WTC11 (cell line): ENCODE data around the gene CHTF8. TPM values are rescaled to one million over a fixed set of nuclear protein-coding genes. Genes with fewer than 3 reads are reported as not detected.
A peak's percentile ranks its signal among the peaks of the same experiment; 100 is the strongest.

Experiments
- ATAC-seq: fragments of 200-7000 bp; cut with Tn5 transposase; 2 replicates; pipeline ENCODE4 v1.10.0; 2021; ENCODE audit warnings: mild to moderate bottlenecking, moderate library complexity
- CTCF ChIA-PET: fragments of 300-600 bp; sonication (Branson Sonifier 250); formaldehyde crosslinking; loops from one replicate; lab custom pipeline; 2021; ENCODE audit warnings: antibody characterized with exemption; lab: Charles Lee
- POLR2A ChIA-PET: fragments of 350-600 bp; sonication (Branson Sonifier 250); formaldehyde crosslinking; loops from one replicate; lab custom pipeline; 2021; ENCODE audit warnings: antibody characterized with exemption; lab: Charles Lee
- DNase-seq: peaks from one replicate; pipeline ENCODE4 v3.0.0; 2021; ENCODE audit warnings: low spot score
- H3K27ac Mint-ChIP-seq: 2 replicates; pipeline ENCODE4 v1.8.0; 2021; ENCODE audit warnings: mixed read lengths
- H3K27me3 Mint-ChIP-seq: 2 replicates; pipeline ENCODE4 v1.8.0; 2021; ENCODE audit warnings: low read depth, mild to moderate bottlenecking, moderate library complexity, mixed read lengths
- H3K36me3 Mint-ChIP-seq: 2 replicates; pipeline ENCODE4 v1.8.0; 2021; ENCODE audit warnings: mixed read lengths
- H3K4me1 Mint-ChIP-seq: 2 replicates; pipeline ENCODE4 v1.8.0; 2022; ENCODE audit warnings: mixed read lengths
- H3K4me3 Mint-ChIP-seq: 2 replicates; pipeline ENCODE4 v1.8.0; 2021; ENCODE audit warnings: mild to moderate bottlenecking, moderate library complexity, mixed read lengths
- H3K9me3 Mint-ChIP-seq: 2 replicates; pipeline ENCODE4 v1.8.0; 2021; ENCODE audit warnings: mixed read lengths
- ATF3 ChIP-seq: sonication (generic); formaldehyde crosslinking; conservative IDR thresholded peaks from 2 replicates; pipeline ENCODE4 v1.8.1; 2022; ENCODE audit warnings: mild to moderate bottlenecking, missing genetic modification reagents
- CBFB ChIP-seq: sonication (generic); formaldehyde crosslinking; IDR thresholded peaks from 2 replicates; pipeline ENCODE4 v1.8.1; 2022; ENCODE audit warnings: mild to moderate bottlenecking, low read depth, missing genetic modification reagents
- CREB1 ChIP-seq: sonication (generic); formaldehyde crosslinking; IDR thresholded peaks from 2 replicates; pipeline ENCODE4 v1.8.0; 2023; ENCODE audit warnings: mild to moderate bottlenecking, missing genetic modification reagents
- E2F5 ChIP-seq: sonication (generic); formaldehyde crosslinking; IDR thresholded peaks from 2 replicates; pipeline ENCODE4 v1.8.1; 2022; ENCODE audit warnings: mild to moderate bottlenecking, moderate library complexity, missing genetic modification reagents
- FOXP4 ChIP-seq: sonication (generic); formaldehyde crosslinking; IDR thresholded peaks from 2 replicates; pipeline ENCODE4 v1.8.0; 2022; ENCODE audit warnings: mild to moderate bottlenecking, missing genetic modification reagents
- GABPB1 ChIP-seq: sonication (generic); formaldehyde crosslinking; IDR thresholded peaks from 2 replicates; pipeline ENCODE4 v1.8.1; 2023; ENCODE audit warnings: mild to moderate bottlenecking, missing genetic modification reagents
- GTF2I ChIP-seq: fragments of 250-450 bp; sonication (Bioruptor Pico); conservative IDR thresholded peaks from 2 replicates; pipeline ENCODE4 v1.4.0; 2021; ENCODE audit warnings: mild to moderate bottlenecking
- IRF2 ChIP-seq: sonication (generic); formaldehyde crosslinking; IDR thresholded peaks from 2 replicates; pipeline ENCODE4 v1.8.0; 2022; ENCODE audit warnings: low read depth, missing genetic modification reagents, borderline replicate concordance
- JUN ChIP-seq: sonication (generic); formaldehyde crosslinking; IDR thresholded peaks from 2 replicates; pipeline ENCODE4 v1.8.0; 2023; ENCODE audit warnings: mild to moderate bottlenecking, missing genetic modification reagents
- KAT7 ChIP-seq: sonication (generic); formaldehyde crosslinking; IDR thresholded peaks from 2 replicates; pipeline ENCODE4 v1.8.1; 2023; ENCODE audit warnings: missing genetic modification reagents, mild to moderate bottlenecking, borderline replicate concordance
- OVOL2 ChIP-seq: fragments of 250-450 bp; sonication (Bioruptor Pico); IDR thresholded peaks from 2 replicates; pipeline ENCODE4 v1.9.0; 2021; ENCODE audit warnings: mild to moderate bottlenecking, borderline replicate concordance
- PRRX2 ChIP-seq: fragments of 250-450 bp; sonication (Bioruptor Pico); IDR thresholded peaks from 2 replicates; pipeline ENCODE4 v1.8.0; 2021; ENCODE audit warnings: mild to moderate bottlenecking
- SMAD3 ChIP-seq: sonication (generic); formaldehyde crosslinking; IDR thresholded peaks from 2 replicates; pipeline ENCODE4 v1.8.0; 2022; ENCODE audit warnings: missing genetic modification reagents, mild to moderate bottlenecking, borderline replicate concordance
- SP1 ChIP-seq: sonication (generic); formaldehyde crosslinking; conservative IDR thresholded peaks from 2 replicates; pipeline ENCODE4 v1.8.1; 2022; ENCODE audit warnings: missing genetic modification reagents
- ZNF219 ChIP-seq: sonication (generic); formaldehyde crosslinking; IDR thresholded peaks from 2 replicates; pipeline ENCODE4 v1.8.0; 2023; ENCODE audit warnings: missing genetic modification reagents, mild to moderate bottlenecking, borderline replicate concordance
- ZNF396 ChIP-seq: fragments of 250-450 bp; sonication (Bioruptor Pico); IDR thresholded peaks from 2 replicates; pipeline ENCODE4 v1.8.0; 2021; ENCODE audit warnings: mild to moderate bottlenecking, moderate library complexity, borderline replicate concordance
- ZNF416 ChIP-seq: fragments of 250-450 bp; sonication (Bioruptor Pico); IDR thresholded peaks from 2 replicates; pipeline ENCODE4 v1.9.0; 2021; ENCODE audit warnings: mild to moderate bottlenecking, inconsistent platforms
- total RNA-seq: library from RNA; stranded (reverse); gene quantifications from 3 replicates; pipeline ENCODE4 v1.2.3, GENCODE V29; 2021
- TF ChIP-seq, protein P1 (sequence below): sonication (generic); formaldehyde crosslinking; IDR thresholded peaks from 2 replicates; pipeline ENCODE4 v1.8.0; 2022; ENCODE audit warnings: missing genetic modification reagents
- TF ChIP-seq, protein P2 (sequence below): sonication (generic); formaldehyde crosslinking; IDR thresholded peaks from 2 replicates; pipeline ENCODE4 v1.8.0; 2022; ENCODE audit warnings: mild to moderate bottlenecking, missing genetic modification reagents
- TF ChIP-seq, protein P3 (sequence below): sonication (generic); formaldehyde crosslinking; IDR thresholded peaks from 2 replicates; pipeline ENCODE4 v1.8.1; 2022; ENCODE audit warnings: missing genetic modification reagents, borderline replicate concordance

CHTF8 gene
- total RNA-seq, 1 experiment from 2014 or later = 115 TPM

DNA sequence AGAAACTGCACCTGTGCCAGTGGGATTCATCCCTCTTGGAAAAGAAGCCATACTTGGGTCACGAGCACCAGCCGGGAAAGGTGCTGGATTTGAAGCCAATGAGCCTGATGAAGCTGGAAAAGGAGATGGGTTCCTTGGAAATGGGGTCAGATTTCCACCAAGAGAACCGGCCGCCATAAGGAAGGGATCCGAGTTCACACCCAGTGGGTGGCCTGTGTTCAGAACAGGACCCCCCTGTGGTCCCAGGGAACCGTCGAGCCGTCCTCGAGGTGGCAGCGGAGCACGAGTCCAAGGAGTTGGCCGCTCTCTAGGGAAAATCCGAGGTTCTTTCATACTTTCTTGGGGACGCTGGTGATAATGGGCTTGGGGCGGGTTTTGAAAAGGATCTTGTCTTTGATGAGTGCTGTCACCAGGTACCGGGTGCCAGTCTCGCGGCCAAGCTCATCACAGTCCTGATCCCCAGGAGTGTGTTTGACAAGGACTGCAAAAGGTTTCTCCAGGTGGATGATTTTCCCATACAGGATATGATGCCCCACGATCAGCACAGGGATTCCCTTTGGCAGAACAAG lies 12.2 kb downstream of the CHTF8 start:
- DNase-seq (no peak), ATAC-seq (no peak)
- H3K36me3 Mint-ChIP-seq = peaks cover 58% of the 10 kb centered on the region
- ChIA-PET POLR2A (no interaction called here), CTCF (interaction anchor here (0.8 to 5.9 kb wide), 4 partner anchors 8 to 277 kb away, joined by 3 to 49 read pairs (median 4); partner anchors contain the start of gene TANGO6)
- no peak overlapping the region for H3K4me3 Mint-ChIP-seq
- 0 out of 2 replicates have a peak overlapping the region, but pooled peaks have one; percentile 36 for H3K27ac Mint-ChIP-seq
- no peaks in the 10 kb centered on the region for H3K4me1 Mint-ChIP-seq
- no peak for TF ChIP-seq PRRX2
- no peak for TF ChIP-seq KAT7 (CRISPR knock-in tag)
- TF ChIP-seq E2F5 (CRISPR knock-in tag) = no peak
- no peak for TF ChIP-seq ZNF416
- TF ChIP-seq JUN (CRISPR knock-in tag) = no peak
- TF ChIP-seq CBFB (CRISPR knock-in tag) = no peak
- no peak for TF ChIP-seq IRF2 (CRISPR knock-in tag)
- no peak for TF ChIP-seq GABPB1 (CRISPR knock-in tag)
- TF ChIP-seq ZNF396 (CRISPR knock-in tag) = no peak
- no peak for TF ChIP-seq OVOL2 (CRISPR knock-in tag)
- no peak for TF ChIP-seq ATF3 (CRISPR knock-in tag)
- TF ChIP-seq SMAD3 (CRISPR knock-in tag) = no peak
- no peak for TF ChIP-seq CREB1 (CRISPR knock-in tag)
- TF ChIP-seq, protein P1, sequence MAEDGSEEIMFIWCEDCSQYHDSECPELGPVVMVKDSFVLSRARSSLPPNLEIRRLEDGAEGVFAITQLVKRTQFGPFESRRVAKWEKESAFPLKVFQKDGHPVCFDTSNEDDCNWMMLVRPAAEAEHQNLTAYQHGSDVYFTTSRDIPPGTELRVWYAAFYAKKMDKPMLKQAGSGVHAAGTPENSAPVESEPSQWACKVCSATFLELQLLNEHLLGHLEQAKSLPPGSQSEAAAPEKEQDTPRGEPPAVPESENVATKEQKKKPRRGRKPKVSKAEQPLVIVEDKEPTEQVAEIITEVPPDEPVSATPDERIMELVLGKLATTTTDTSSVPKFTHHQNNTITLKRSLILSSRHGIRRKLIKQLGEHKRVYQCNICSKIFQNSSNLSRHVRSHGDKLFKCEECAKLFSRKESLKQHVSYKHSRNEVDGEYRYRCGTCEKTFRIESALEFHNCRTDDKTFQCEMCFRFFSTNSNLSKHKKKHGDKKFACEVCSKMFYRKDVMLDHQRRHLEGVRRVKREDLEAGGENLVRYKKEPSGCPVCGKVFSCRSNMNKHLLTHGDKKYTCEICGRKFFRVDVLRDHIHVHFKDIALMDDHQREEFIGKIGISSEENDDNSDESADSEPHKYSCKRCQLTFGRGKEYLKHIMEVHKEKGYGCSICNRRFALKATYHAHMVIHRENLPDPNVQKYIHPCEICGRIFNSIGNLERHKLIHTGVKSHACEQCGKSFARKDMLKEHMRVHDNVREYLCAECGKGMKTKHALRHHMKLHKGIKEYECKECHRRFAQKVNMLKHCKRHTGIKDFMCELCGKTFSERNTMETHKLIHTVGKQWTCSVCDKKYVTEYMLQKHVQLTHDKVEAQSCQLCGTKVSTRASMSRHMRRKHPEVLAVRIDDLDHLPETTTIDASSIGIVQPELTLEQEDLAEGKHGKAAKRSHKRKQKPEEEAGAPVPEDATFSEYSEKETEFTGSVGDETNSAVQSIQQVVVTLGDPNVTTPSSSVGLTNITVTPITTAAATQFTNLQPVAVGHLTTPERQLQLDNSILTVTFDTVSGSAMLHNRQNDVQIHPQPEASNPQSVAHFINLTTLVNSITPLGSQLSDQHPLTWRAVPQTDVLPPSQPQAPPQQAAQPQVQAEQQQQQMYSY (CRISPR knock-in tag) = no peak
- TF ChIP-seq, protein P2, sequence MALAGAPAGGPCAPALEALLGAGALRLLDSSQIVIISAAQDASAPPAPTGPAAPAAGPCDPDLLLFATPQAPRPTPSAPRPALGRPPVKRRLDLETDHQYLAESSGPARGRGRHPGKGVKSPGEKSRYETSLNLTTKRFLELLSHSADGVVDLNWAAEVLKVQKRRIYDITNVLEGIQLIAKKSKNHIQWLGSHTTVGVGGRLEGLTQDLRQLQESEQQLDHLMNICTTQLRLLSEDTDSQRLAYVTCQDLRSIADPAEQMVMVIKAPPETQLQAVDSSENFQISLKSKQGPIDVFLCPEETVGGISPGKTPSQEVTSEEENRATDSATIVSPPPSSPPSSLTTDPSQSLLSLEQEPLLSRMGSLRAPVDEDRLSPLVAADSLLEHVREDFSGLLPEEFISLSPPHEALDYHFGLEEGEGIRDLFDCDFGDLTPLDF (CRISPR knock-in tag) = no peak
- no peak for TF ChIP-seq GTF2I (CRISPR knock-in tag)
- TF ChIP-seq SP1 = no peak
- TF ChIP-seq, protein P3, sequence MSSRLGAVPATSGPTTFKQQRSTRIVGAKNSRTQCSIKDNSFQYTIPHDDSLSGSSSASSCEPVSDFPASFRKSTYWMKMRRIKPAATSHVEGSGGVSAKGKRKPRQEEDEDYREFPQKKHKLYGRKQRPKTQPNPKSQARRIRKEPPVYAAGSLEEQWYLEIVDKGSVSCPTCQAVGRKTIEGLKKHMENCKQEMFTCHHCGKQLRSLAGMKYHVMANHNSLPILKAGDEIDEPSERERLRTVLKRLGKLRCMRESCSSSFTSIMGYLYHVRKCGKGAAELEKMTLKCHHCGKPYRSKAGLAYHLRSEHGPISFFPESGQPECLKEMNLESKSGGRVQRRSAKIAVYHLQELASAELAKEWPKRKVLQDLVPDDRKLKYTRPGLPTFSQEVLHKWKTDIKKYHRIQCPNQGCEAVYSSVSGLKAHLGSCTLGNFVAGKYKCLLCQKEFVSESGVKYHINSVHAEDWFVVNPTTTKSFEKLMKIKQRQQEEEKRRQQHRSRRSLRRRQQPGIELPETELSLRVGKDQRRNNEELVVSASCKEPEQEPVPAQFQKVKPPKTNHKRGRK (CRISPR knock-in tag) = no peak
- no peak for TF ChIP-seq ZNF219 (CRISPR knock-in tag)
- TF ChIP-seq FOXP4 (CRISPR knock-in tag) = no peak
- TF ChIP-seq, all 79 proteins: peak for 0
- no peaks in the 10 kb centered on the region for H3K9me3 Mint-ChIP-seq
- no peaks in the 10 kb centered on the region for H3K27me3 Mint-ChIP-seq
